ENCODE measurements around the gene BOLL.

DNA sequence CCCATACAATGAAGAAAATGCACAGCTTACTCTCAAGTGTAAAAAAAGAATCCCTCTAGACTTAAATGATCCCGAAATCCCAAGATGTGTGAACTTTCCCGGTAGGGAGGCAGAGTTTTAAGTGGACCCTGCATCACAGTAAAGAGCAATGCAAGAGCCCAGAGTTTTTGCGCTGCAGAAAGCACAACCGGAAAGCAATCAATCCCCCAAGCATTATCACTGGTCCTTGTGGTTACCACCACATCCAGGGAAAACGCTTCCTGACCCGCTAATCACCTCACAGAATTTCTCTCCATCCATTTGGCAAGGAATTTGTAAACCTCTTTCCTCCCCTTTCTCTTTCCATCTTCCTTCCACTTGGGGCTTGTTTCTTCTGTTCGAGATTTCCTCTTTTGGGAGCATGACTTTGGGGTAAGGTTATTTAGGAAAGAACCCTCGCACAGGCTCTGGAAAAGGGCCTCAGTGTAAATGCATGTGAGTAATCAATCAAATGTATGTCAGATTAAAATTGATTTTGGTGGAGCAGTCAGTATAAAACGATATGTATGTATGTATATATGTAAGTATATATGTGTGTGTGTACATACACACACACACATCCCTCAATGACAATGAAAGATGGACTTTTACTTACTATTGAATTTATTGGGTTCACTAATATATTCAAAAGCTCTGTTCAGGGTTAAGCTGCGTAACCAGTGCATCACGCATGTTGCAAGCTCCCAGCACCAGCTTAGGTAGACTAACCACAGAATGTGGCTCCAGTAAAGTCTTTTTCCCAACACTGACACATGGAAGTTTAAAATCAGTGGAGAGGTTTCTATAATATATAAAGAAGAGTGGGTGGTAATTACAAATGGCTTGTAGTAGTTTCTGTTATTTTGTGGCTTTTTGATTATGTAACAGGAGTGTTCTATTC, 20.9 kb upstream of the BOLL start:
- TF ChIP-seq CTCF (IDR thresholded peaks at IDR 0.05): no peak
- no peak for TF ChIP-seq EZH2 (IDR thresholded peaks at IDR 0.05; ENCODE audit: borderline replicate concordance, insufficient read depth, low read depth, low read length, poor library complexity, severe bottlenecking)

All from B cell (primary cell).